Measurements from ENCODE around the gene SLC9A8. TPM values are rescaled to one million over a fixed set of nuclear protein-coding genes. Genes with fewer than 3 reads are reported as not detected.

Gene SLC9A8
- total RNA-seq, 1 experiment from 2014 or later: 6.5 TPM

DNA sequence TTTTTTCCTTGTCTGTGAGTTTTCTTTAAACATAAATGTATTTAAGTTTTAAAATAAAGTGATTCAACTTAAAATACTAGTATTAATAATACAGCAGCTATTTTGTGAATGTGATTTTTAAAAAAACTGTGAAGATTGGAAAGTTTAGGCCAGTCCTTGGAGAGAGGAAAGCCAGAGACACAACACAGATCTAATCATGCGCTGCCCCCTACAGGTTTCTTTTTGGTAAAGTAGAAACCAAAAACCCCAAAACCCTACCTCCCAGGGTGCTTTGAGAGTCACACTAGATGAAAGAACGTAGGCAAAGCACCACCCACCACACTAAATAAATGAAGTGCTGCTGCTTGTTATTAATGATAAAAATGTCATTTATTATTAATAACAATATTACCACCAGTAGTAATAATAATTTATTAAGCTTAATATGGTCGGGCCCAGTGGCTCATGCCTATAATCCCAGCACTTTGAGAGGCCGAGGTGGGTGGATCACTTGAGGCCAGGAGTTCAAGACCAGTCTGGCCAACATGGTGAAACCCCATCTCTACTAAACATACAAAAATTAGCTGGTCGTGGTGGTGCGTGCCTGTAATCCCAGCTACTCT is 33.7 kb downstream of the SLC9A8 start:
- Mint-ChIP-seq H3K27me3 (ENCODE audit: low read depth) (no peaks in the 10 kb centered on the region), H3K36me3 (peaks cover 10% of the 10 kb centered on the region), H3K27ac (no peak overlapping the region), H3K4me1 (peaks cover 35% of the 10 kb centered on the region), H3K9me3 (peaks cover 8% of the 10 kb centered on the region), H3K4me3 (no peak overlapping the region)
- POLR2A ChIA-PET: interaction anchor here (0.7 kb wide), 1 partner anchor 174 kb away, joined by 3 read pairs; no protein-coding TSS in a partner anchor
- peak; percentile 39 for DNase-seq (ENCODE audit: low spot score)
- TF ChIP-seq USF2 (CRISPR knock-in tag; IDR thresholded peaks at IDR 0.05) (no peak), ZNF281 (CRISPR knock-in tag; IDR thresholded peaks at IDR 0.05) (no peak), CTCF (IDR thresholded peaks at IDR 0.05) (peak; percentile 26; the same call in 1 of the 2 replicates)
- ATAC-seq: peak; percentile 84
- CTCF ChIA-PET: interaction anchor here (0.6 to 6.2 kb wide), 41 partner anchors 8 to 312 kb away, joined by 3 to 40 read pairs (median 4); partner anchors contain the start of gene B4GALT5

DNA sequence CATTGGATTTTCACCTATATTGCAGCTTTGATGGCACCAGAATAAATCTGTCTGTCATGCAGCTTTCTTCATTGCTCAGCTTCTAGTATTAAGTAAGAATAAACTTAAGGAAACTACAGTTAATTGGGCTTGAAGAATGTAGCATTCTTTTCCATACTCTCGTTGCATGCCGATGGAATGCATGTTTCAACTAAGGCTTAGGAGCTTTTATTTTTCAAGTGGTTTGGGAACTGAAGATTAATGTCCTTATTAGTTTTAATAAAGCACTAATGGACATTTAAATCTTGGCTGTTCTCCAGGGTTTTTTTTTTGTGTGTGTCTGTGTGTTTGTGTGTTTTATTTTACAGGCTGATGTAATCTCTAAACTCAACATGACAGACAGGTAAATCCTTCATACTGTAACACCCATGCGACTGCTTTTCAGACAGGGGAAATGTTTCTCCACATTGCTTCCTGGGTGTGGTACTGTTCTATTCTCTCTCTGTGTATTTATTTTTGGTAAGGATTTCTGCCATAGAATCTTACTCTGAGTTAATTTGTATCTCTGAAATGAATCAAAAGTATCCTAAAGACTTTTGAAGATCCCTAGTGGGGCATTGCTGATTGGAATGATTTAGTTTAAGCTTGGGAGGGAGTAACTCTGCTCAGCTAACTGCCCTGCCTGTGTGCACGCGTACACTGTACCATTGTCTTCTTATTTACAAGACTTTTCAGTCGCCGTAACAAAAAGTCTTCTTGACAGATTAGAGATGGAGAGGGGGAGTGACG is 38.0 kb downstream of the SLC9A8 start:
- no peak for ATAC-seq
- no peak overlapping the region for H3K4me3 Mint-ChIP-seq
- ChIA-PET POLR2A (interaction anchor here (0.5 to 1.0 kb wide), 2 partner anchors 9 to 690 kb away, joined by 3 read pairs; no protein-coding TSS in a partner anchor), CTCF (interaction anchor here (1.5 to 3.5 kb wide), 4 partner anchors 37 to 309 kb away, joined by 4 to 14 read pairs (median 4); no protein-coding TSS in a partner anchor)
- no peak overlapping the region for H3K27ac Mint-ChIP-seq
- no peak for TF ChIP-seq TCF7 (CRISPR knock-in tag; IDR thresholded peaks at IDR 0.05; ENCODE audit: low read depth)
- no peak for TF ChIP-seq SOX15 (CRISPR knock-in tag; IDR thresholded peaks at IDR 0.05)
- TF ChIP-seq GTF2I (CRISPR knock-in tag; conservative IDR thresholded peaks at IDR 0.05): no peak
- TF ChIP-seq ZMAT4 (CRISPR knock-in tag; IDR thresholded peaks at IDR 0.05): no peak
- no peak for TF ChIP-seq CBFB (CRISPR knock-in tag; IDR thresholded peaks at IDR 0.05; ENCODE audit: low read depth)
- TF ChIP-seq, protein P1, sequence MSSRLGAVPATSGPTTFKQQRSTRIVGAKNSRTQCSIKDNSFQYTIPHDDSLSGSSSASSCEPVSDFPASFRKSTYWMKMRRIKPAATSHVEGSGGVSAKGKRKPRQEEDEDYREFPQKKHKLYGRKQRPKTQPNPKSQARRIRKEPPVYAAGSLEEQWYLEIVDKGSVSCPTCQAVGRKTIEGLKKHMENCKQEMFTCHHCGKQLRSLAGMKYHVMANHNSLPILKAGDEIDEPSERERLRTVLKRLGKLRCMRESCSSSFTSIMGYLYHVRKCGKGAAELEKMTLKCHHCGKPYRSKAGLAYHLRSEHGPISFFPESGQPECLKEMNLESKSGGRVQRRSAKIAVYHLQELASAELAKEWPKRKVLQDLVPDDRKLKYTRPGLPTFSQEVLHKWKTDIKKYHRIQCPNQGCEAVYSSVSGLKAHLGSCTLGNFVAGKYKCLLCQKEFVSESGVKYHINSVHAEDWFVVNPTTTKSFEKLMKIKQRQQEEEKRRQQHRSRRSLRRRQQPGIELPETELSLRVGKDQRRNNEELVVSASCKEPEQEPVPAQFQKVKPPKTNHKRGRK (CRISPR knock-in tag; IDR thresholded peaks at IDR 0.05; ENCODE audit: borderline replicate concordance): no peak
- no peaks in the 10 kb centered on the region for H3K9me3 Mint-ChIP-seq
- no peaks in the 10 kb centered on the region for H3K36me3 Mint-ChIP-seq
- no peaks in the 10 kb centered on the region for H3K27me3 Mint-ChIP-seq (ENCODE audit: low read depth)
- DNase-seq (ENCODE audit: low spot score): no peak
- H3K4me1 Mint-ChIP-seq: peaks cover 39% of the 10 kb centered on the region

GRCh38 chr20:49851231-49851705 is 38.6 kb downstream of the SLC9A8 start:
- H3K27ac Mint-ChIP-seq: no peak overlapping the region
- no peak for DNase-seq (ENCODE audit: low spot score)
- H3K27me3 Mint-ChIP-seq (ENCODE audit: low read depth): no peaks in the 10 kb centered on the region
- POLR2A ChIA-PET: no interaction called here
- no peaks in the 10 kb centered on the region for H3K9me3 Mint-ChIP-seq
- CTCF ChIA-PET: interaction anchor here (0.6 to 3.5 kb wide), 3 partner anchors 37 to 241 kb away, joined by 3 to 14 read pairs (median 4); no protein-coding TSS in a partner anchor
- ATAC-seq: no peak
- TF ChIP-seq NR3C1 (CRISPR knock-in tag; conservative IDR thresholded peaks at IDR 0.05; ENCODE audit: low read depth): no peak
- TF ChIP-seq, protein P2, sequence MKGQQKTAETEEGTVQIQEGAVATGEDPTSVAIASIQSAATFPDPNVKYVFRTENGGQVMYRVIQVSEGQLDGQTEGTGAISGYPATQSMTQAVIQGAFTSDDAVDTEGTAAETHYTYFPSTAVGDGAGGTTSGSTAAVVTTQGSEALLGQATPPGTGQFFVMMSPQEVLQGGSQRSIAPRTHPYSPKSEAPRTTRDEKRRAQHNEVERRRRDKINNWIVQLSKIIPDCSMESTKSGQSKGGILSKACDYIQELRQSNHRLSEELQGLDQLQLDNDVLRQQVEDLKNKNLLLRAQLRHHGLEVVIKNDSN (CRISPR knock-in tag; IDR thresholded peaks at IDR 0.05): 0 out of 2 replicates have a peak, but pooled peaks have one; percentile 12
- no peak for TF ChIP-seq TCF7 (CRISPR knock-in tag; IDR thresholded peaks at IDR 0.05; ENCODE audit: low read depth)
- no peak for TF ChIP-seq MXD4 (CRISPR knock-in tag; IDR thresholded peaks at IDR 0.05; ENCODE audit: borderline replicate concordance)
- no peak for TF ChIP-seq RELA (CRISPR knock-in tag; IDR thresholded peaks at IDR 0.05; ENCODE audit: borderline replicate concordance)
- no peak for TF ChIP-seq NR2C2 (CRISPR knock-in tag; IDR thresholded peaks at IDR 0.05)
- H3K4me1 Mint-ChIP-seq: peaks cover 39% of the 10 kb centered on the region
- no peak overlapping the region for H3K4me3 Mint-ChIP-seq
- H3K36me3 Mint-ChIP-seq: no peaks in the 10 kb centered on the region
